ENCODE data around the gene ACTG1. TPM values are rescaled to one million over a fixed set of nuclear protein-coding genes. Genes with fewer than 3 reads are reported as not detected.

ACTG1 gene
- total RNA-seq, 4 donors from 2014 or later = 1,023 to 5,472 (median 2,159) TPM

GRCh38 chr17:81461607-81462500, 50.7 kb downstream of the ACTG1 start:
- TF ChIP-seq CTCF (IDR thresholded peaks at IDR 0.05) = no peak
- no peak for TF ChIP-seq POLR2A (IDR thresholded peaks at IDR 0.05)
- H3K4me1 ChIP-seq = no peaks in the 10 kb centered on the region
- no peaks in the 10 kb centered on the region for H3K9me3 ChIP-seq
- no peak for DNase-seq
- H3K4me3 ChIP-seq = no peak overlapping the region
- intact Hi-C loops (cut with DNase I; ENCODE audit: low total_unique reads) = no loop called here
- no peaks in the 10 kb centered on the region for H3K36me3 ChIP-seq
- no peaks in the 10 kb centered on the region for H3K27me3 ChIP-seq
- no peak overlapping the region for H3K27ac ChIP-seq

DNA sequence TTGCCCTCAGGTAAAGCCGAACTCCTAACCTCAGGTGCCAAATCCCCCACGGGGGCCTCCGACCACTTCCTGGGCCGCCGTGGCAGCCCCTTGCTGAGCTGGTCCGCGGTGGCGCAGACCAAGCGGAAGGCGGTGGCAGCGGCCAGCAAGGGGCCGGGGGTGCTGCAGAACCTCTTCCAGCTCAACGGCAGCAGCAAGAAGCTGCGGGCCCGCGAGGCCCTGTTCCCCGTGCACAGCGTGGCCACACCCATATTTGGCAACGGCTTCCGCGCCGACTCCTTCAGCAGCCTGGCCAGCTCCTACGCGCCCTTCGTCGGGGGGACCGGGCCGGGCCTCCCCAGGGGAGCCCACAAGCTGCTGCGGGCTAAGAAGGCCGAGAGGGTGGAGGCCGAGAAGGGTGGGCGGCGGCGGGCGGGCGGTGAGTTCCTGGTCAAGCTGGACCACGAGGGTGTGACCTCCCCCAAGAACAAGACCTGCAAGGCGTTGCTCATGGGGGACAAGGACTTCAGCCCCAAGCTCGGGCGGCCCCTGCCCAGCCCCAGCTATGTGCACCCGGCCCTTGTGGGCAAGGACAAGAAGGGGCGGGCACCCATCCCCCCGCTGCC, 51.6 kb downstream of the ACTG1 start:
- TF ChIP-seq POLR2A (IDR thresholded peaks at IDR 0.05) (no peak), CTCF (IDR thresholded peaks at IDR 0.05) (no peak)
- intact Hi-C loops (cut with DNase I; ENCODE audit: low total_unique reads) = no loop called here
- Histone ChIP-seq H3K36me3 (no peaks in the 10 kb centered on the region), H3K27ac (no peak overlapping the region), H3K4me1 (no peaks in the 10 kb centered on the region), H3K9me3 (no peaks in the 10 kb centered on the region), H3K27me3 (no peaks in the 10 kb centered on the region), H3K4me3 (no peak overlapping the region)
- no peak for DNase-seq

Other genes starting within 250 kb of the ACTG1 start
- 10 to 100 TPM; 50.7 to 55.4 (median 53.3) TPM for gene SLC38A10, start 217.5 kb downstream of the ACTG1 start, total RNA-seq
- 10 to 100 TPM in 2 of 4 donors, 1 to 10 TPM in 2; 1.5 to 34.1 (median 8.5) TPM for gene BAHCC1, start 117.3 kb downstream of the ACTG1 start, total RNA-seq
- gene FSCN2, start 15.6 kb upstream of the ACTG1 start, total RNA-seq = 1 to 10 TPM in 2 of 4 donors, not detected in 2; 5.0 to 7.4 TPM
- 10 to 100 TPM in 2 of 4 donors, 1 to 10 TPM in 2; 3.5 to 31.2 (median 17.3) TPM for gene FAAP100, start 39.6 kb upstream of the ACTG1 start, total RNA-seq
- 10 to 100 TPM; 14.6 to 86.3 (median 30.9) TPM for gene NPLOC4, start 124.3 kb upstream of the ACTG1 start, total RNA-seq
- 1 to 10 TPM in 1 of 4 donors, under 1 TPM in 1, not detected in 2; 0.21 to 3.0 TPM for gene TSPAN10, start 124.4 kb upstream of the ACTG1 start, total RNA-seq
- 1 to 10 TPM in 1 of 4 donors, not detected in 3; 2.1 TPM for gene PDE6G, start 143.7 kb upstream of the ACTG1 start, total RNA-seq
- 10 to 100 TPM in 3 of 4 donors, 1 to 10 TPM in 1; 3.2 to 56.1 (median 20.3) TPM for gene OXLD1, start 153.8 kb upstream of the ACTG1 start, total RNA-seq
- 10 to 100 TPM in 1 of 4 donors, 1 to 10 TPM in 2, under 1 TPM in 1; 0.77 to 12.3 (median 3.9) TPM for gene CCDC137, start 153.9 kb upstream of the ACTG1 start, total RNA-seq
- gene ARL16, start 171.0 kb upstream of the ACTG1 start, total RNA-seq = 10 to 100 TPM in 3 of 4 donors, 1 to 10 TPM in 1; 4.4 to 36.9 (median 27.0) TPM
- gene HGS, start 171.2 kb upstream of the ACTG1 start, total RNA-seq = 100 to 1,000 TPM in 1 of 4 donors, 10 to 100 TPM in 3; 21.0 to 121 (median 72.5) TPM
- gene MRPL12, start 190.6 kb upstream of the ACTG1 start, total RNA-seq = 10 to 100 TPM in 2 of 4 donors, 1 to 10 TPM in 1, under 1 TPM in 1; 0.77 to 72.9 (median 19.5) TPM
- 10 to 100 TPM in 1 of 4 donors, 1 to 10 TPM in 2, not detected in 1; 5.6 to 11.3 (median 7.6) TPM for gene SLC25A10, start 199.5 kb upstream of the ACTG1 start, total RNA-seq

Data from uterus (tissue), 4 donors.